Measurements from ENCODE around the gene KRT37. TPM values are rescaled to one million over a fixed set of nuclear protein-coding genes. Genes with fewer than 3 reads are reported as not detected.
A peak's percentile ranks its signal among the peaks of the same experiment; 100 is the strongest.

KRT37 gene
- total RNA-seq, 1 donor from 2014 or later, result not detected

DNA sequence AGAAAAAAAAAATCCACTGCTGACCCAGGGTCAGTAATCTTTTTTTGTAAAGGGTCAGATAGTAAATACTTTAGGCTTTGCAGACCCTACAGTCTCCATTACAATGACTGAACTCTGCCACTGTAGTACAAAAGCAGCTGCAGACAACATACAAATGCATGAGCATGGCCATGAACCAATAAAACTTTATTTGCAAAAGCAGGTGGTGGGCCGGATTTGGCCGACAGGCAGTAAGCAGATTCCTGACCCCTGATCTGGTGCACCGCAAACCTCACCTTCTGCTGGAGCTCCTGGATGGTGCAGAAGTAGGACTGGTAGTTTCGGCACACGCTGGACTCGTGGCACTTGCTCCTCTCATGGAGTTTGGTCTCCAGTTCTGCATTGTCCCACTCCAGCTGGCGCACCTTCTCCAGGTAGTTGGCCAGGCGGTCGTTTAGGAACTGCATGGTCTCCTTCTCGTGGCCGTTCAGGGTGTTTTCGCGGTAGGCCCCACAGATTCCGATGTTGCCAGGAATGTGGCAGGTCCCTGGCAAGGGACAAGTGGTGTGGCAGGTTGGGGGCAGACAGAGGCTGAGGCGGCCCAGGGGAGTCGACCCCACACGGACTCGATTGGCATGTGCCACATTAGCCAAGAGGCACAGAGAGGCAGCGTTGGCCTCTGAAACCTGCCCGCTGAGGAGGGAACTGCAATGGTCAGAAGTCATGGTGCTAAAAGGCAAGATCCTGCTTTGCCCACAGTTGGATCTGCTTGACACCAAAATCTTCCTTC, 13.1 kb downstream of the KRT37 start:
- FAIRE-seq (peak; percentile 43), DNase-seq (ENCODE audit: low read depth) (no peak)
- Histone ChIP-seq H3K4me3 (ENCODE audit: low read depth, low read length) (no peak overlapping the region), H3K27me3 (ENCODE audit: control insufficient read depth, insufficient read depth, low read length) (no peaks in the 10 kb centered on the region), H3K36me3 (ENCODE audit: control insufficient read depth, insufficient read depth, low read length) (no peaks in the 10 kb centered on the region)
- TF ChIP-seq, protein P1, sequence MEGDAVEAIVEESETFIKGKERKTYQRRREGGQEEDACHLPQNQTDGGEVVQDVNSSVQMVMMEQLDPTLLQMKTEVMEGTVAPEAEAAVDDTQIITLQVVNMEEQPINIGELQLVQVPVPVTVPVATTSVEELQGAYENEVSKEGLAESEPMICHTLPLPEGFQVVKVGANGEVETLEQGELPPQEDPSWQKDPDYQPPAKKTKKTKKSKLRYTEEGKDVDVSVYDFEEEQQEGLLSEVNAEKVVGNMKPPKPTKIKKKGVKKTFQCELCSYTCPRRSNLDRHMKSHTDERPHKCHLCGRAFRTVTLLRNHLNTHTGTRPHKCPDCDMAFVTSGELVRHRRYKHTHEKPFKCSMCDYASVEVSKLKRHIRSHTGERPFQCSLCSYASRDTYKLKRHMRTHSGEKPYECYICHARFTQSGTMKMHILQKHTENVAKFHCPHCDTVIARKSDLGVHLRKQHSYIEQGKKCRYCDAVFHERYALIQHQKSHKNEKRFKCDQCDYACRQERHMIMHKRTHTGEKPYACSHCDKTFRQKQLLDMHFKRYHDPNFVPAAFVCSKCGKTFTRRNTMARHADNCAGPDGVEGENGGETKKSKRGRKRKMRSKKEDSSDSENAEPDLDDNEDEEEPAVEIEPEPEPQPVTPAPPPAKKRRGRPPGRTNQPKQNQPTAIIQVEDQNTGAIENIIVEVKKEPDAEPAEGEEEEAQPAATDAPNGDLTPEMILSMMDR (IDR thresholded peaks at IDR 0.05; ENCODE audit: insufficient read depth, low read length, severe bottlenecking), result no peak

DNA sequence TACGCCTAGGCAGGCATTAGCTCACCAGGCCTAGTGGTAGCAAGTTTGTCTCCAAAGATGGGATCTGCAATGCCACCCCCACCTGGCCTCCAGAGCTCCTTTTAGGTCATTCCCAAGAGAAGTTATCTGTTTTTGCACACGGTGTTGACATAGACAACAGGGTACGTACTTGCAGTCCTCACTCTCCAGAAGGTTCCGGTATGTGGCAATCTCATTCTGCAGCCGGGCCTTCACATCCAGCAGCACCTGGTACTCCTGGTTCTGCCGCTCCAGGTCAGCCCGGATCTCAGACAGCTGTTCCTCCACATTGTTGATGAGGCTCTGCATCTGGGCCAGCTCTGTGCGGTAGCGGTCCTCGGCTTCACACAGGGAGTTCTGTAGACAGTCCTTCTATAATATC, 17.2 kb downstream of the KRT37 start:
- peak; percentile 32 for FAIRE-seq
- TF ChIP-seq, protein P1 (IDR thresholded peaks at IDR 0.05; ENCODE audit: insufficient read depth, low read length, severe bottlenecking), result no peak
- no peak overlapping the region for H3K4me3 ChIP-seq (ENCODE audit: low read depth, low read length)

DNA sequence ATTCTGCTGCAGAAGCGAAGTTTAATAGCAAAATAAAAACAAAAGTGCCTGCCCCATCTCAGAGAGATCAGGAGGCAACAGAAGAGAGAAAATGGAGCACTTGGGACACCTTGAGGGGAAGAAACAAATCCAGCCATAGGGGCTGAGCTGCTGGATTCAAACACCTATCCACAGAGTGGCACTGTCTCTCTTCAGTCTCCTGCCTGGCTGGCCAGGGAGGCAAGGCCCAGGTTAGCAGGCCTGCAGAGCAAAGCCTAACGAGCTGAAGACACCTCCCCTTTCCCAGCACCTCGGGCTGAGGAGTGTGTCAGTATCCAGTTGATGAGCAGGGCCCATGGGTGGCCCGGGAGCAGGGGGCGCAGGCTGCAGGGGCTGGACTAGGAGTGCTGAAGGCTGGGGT, 18.2 kb downstream of the KRT37 start:
- peak; percentile 50 for DNase-seq (ENCODE audit: low read depth)
- TF ChIP-seq, protein P1 (IDR thresholded peaks at IDR 0.05; ENCODE audit: insufficient read depth, low read length, severe bottlenecking), result peak; percentile 52
- Histone ChIP-seq H3K36me3 (ENCODE audit: control insufficient read depth, insufficient read depth, low read length) (no peaks in the 10 kb centered on the region), H3K4me3 (ENCODE audit: low read depth, low read length) (no peak overlapping the region), H3K27me3 (ENCODE audit: control insufficient read depth, insufficient read depth, low read length) (no peaks in the 10 kb centered on the region)
- peak; percentile 60 for FAIRE-seq

More for the DNA sequence above, 17.2 kb downstream of the KRT37 start:
- Histone ChIP-seq H3K36me3 (ENCODE audit: control insufficient read depth, insufficient read depth, low read length) (no peaks in the 10 kb centered on the region), H3K27me3 (ENCODE audit: control insufficient read depth, insufficient read depth, low read length) (no peaks in the 10 kb centered on the region)
- DNase-seq (ENCODE audit: low read depth), result no peak

DNA sequence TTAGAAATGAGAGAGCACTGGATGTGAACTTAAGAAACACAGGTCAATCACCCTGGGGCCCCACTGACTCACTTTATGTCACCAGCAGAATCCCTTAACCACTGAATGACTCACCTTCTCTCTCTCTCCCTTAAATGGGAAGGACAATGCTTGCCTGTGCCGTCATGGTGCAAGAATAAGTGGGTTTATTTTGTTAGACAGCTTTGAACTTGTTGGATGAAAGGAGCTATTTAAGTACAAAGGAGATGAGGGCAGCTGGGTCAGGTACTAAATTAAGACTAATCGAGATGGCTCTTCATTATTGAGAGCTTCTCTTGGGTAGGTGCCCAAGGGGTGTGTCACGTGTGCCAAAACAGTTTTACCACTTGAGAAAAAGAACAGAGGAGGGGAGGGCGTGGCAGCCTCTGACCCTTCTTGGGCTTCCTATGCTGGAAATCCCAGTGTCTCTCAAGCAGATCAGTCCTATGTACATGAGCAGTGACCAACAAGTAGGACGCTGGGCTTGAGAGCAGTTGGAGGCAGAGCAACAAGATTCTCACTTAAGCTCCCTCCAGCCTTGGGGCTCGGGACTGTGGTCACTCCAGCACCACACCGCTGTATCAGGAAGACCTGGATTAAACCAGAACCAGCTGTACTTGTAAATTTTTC, 20.2 kb downstream of the KRT37 start:
- peak; percentile 100 for DNase-seq (ENCODE audit: low read depth)

DNA sequence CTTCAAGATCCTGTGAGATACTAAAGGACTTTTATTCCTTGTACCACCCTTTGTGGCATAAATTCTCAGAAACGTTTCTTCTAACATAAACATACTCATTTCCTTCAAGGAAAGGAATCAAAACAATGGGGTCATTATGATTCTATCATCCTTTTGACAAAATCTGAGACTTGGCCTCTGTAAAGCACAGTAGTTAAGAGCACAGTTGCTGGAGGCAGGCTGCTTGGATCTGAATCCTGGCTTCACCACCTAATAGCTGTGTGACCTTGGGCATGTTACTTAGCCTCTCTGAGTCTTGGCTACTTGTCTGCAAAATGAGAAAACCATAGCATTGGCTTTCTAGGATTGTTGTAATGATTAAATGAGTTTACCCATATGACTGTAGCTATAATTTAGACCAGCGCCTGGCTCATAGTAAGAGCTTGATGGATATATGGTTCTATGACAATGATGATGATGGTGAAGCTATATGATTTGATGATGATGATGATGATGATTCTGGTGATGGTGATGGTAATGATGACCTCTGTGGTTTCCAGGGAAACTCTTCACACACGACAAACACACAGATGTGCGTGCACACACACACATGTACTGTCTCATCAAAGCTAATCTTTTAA, 20.9 kb downstream of the KRT37 start:
- H3K4me3 ChIP-seq (ENCODE audit: low read depth, low read length), result no peak overlapping the region
- DNase-seq (ENCODE audit: low read depth) (no peak), FAIRE-seq (no peak)
- TF ChIP-seq, protein P1 (IDR thresholded peaks at IDR 0.05; ENCODE audit: insufficient read depth, low read length, severe bottlenecking), result no peak
- no peaks in the 10 kb centered on the region for H3K27me3 ChIP-seq (ENCODE audit: control insufficient read depth, insufficient read depth, low read length)
- H3K36me3 ChIP-seq (ENCODE audit: control insufficient read depth, insufficient read depth, low read length), result no peaks in the 10 kb centered on the region

More for the DNA sequence above, 20.2 kb downstream of the KRT37 start:
- Histone ChIP-seq H3K4me3 (ENCODE audit: low read depth, low read length) (no peak overlapping the region), H3K36me3 (ENCODE audit: control insufficient read depth, insufficient read depth, low read length) (no peaks in the 10 kb centered on the region), H3K27me3 (ENCODE audit: control insufficient read depth, insufficient read depth, low read length) (no peaks in the 10 kb centered on the region)
- TF ChIP-seq, protein P1 (IDR thresholded peaks at IDR 0.05; ENCODE audit: insufficient read depth, low read length, severe bottlenecking), result no peak
- peak; percentile 96 for FAIRE-seq

Data from bronchial epithelial cell (primary cell).